H9 (cell line): ENCODE results near the gene FANCC. TPM values are rescaled to one million over a fixed set of nuclear protein-coding genes. Genes with fewer than 3 reads are reported as not detected.

Experiments
- DNase-seq: peaks from one replicate; pipeline ENCODE4 v3.0.0-alpha.2; 2017
- H2AFZ ChIP-seq: one replicate; pipeline ENCODE4 v1.6.1; 2013; ENCODE audit warnings: mild to moderate bottlenecking, low read length, control low read depth, moderate library complexity
- H2AK5ac ChIP-seq: 2 replicates; pipeline ENCODE4 v1.6.1; 2013; ENCODE audit warnings: low read length, control low read depth, mixed read lengths; ENCODE audit not compliant: insufficient read length
- H2BK120ac ChIP-seq: one replicate; pipeline ENCODE4 v1.6.1; 2013; ENCODE audit warnings: low read depth, mild to moderate bottlenecking, low read length, control low read depth, inconsistent platforms; ENCODE audit not compliant: poor library complexity, severe bottlenecking
- H2BK12ac ChIP-seq: 2 replicates; pipeline ENCODE4 v1.6.1; 2013; ENCODE audit warnings: low read length, control low read depth, mixed read lengths, low read depth; ENCODE audit not compliant: insufficient read length
- H2BK15ac ChIP-seq: 2 replicates; pipeline ENCODE4 v1.6.1; 2013; ENCODE audit warnings: low read depth, low read length, control low read depth
- H2BK20ac ChIP-seq: one replicate; pipeline ENCODE4 v1.6.1; 2013; ENCODE audit warnings: low read depth, mild to moderate bottlenecking, low read length, control low read depth, inconsistent platforms; ENCODE audit not compliant: poor library complexity, severe bottlenecking
- H2BK5ac ChIP-seq: 2 replicates; pipeline ENCODE4 v1.6.1; 2013; ENCODE audit warnings: low read length, control low read depth, mixed read lengths; ENCODE audit not compliant: insufficient read length
- H3K14ac ChIP-seq: 2 replicates; pipeline ENCODE4 v1.6.1; 2013; ENCODE audit warnings: low read length, control low read depth; ENCODE audit not compliant: insufficient read depth
- H3K18ac ChIP-seq: 2 replicates; pipeline ENCODE4 v1.6.1; 2013; ENCODE audit warnings: low read depth, mild to moderate bottlenecking, mixed read lengths, low read length, control low read depth; ENCODE audit not compliant: insufficient read length
- H3K23ac ChIP-seq: 2 replicates; pipeline ENCODE4 v1.6.1; 2013; ENCODE audit warnings: low read length, control low read depth, mixed read lengths, low read depth; ENCODE audit not compliant: insufficient read length
- H3K23me2 ChIP-seq: 2 replicates; pipeline ENCODE4 v1.6.1; 2013; ENCODE audit warnings: low read depth, mild to moderate bottlenecking, mixed read lengths, low read length, control low read depth; ENCODE audit not compliant: insufficient read length, poor library complexity, severe bottlenecking
- H3K27ac ChIP-seq: 2 replicates; pipeline ENCODE4 v1.5.1; 2013; ENCODE audit warnings: low read length, control low read depth, mixed read lengths, low read depth; ENCODE audit not compliant: insufficient read length
- H3K27me3 ChIP-seq: 2 replicates; pipeline ENCODE4 v1.6.1; 2013; ENCODE audit warnings: low read length, control low read depth, inconsistent platforms; ENCODE audit not compliant: insufficient read depth
- H3K4ac ChIP-seq: 2 replicates; pipeline ENCODE4 v1.6.1; 2013; ENCODE audit warnings: low read depth, mild to moderate bottlenecking, control low read depth, inconsistent platforms, low read length, moderate library complexity
- H3K4me1 ChIP-seq: 2 replicates; pipeline ENCODE4 v1.6.1; 2013; ENCODE audit warnings: low read length, control low read depth, inconsistent platforms; ENCODE audit not compliant: insufficient read depth
- H3K4me2 ChIP-seq: 2 replicates; pipeline ENCODE4 v1.6.1; 2013; ENCODE audit warnings: low read length, control low read depth, mixed read lengths; ENCODE audit not compliant: insufficient read length, insufficient read depth
- H3K56ac ChIP-seq: 2 replicates; pipeline ENCODE4 v1.6.1; 2013; ENCODE audit warnings: low read depth, mild to moderate bottlenecking, mixed read lengths, low read length, control low read depth; ENCODE audit not compliant: insufficient read length
- H3K79me1 ChIP-seq: 2 replicates; pipeline ENCODE4 v1.6.1; 2013; ENCODE audit warnings: low read depth, mild to moderate bottlenecking, moderate library complexity, low read length, control low read depth, inconsistent platforms; ENCODE audit not compliant: insufficient read depth, poor library complexity, severe bottlenecking
- H3K79me2 ChIP-seq: 2 replicates; pipeline ENCODE4 v1.6.1; 2013; ENCODE audit warnings: low read length, control low read depth, inconsistent platforms; ENCODE audit not compliant: insufficient read depth
- H3K9ac ChIP-seq: 2 replicates; pipeline ENCODE4 v1.6.1; 2013; ENCODE audit warnings: low read length, control low read depth, mixed read lengths; ENCODE audit not compliant: insufficient read length; ENCODE audit errors: extremely low read depth
- H3K9me3 ChIP-seq: one replicate; pipeline ENCODE4 v1.6.1; 2013; ENCODE audit warnings: low read depth, low read length, inconsistent platforms; ENCODE audit not compliant: control insufficient read depth
- H3T11ph ChIP-seq: one replicate; pipeline ENCODE4 v1.6.1; 2013; ENCODE audit warnings: mild to moderate bottlenecking, low read length, control low read depth, inconsistent platforms
- H4K20me1 ChIP-seq: one replicate; pipeline ENCODE4 v1.6.1; 2013; ENCODE audit not compliant: control insufficient read depth, insufficient read length, insufficient read depth
- H4K5ac ChIP-seq: 2 replicates; pipeline ENCODE4 v1.6.1; 2013; ENCODE audit warnings: low read depth, mild to moderate bottlenecking, mixed read lengths, low read length, control low read depth; ENCODE audit not compliant: insufficient read length
- H4K8ac ChIP-seq: replicated peaks from 2 replicates; pipeline ENCODE4 v1.6.1; 2013; ENCODE audit warnings: low read length, control low read depth, mixed read lengths, low read depth; ENCODE audit not compliant: insufficient read length
- H4K91ac ChIP-seq: 2 replicates; pipeline ENCODE4 v1.6.1; 2013; ENCODE audit warnings: low read depth, mild to moderate bottlenecking, moderate library complexity, mixed read lengths, low read length, control low read depth; ENCODE audit not compliant: insufficient read length
- H3K27ac Mint-ChIP-seq, 3 experiments: 2 replicates in 2 of 3; 3 replicates in 1 of 3; pipeline ENCODE4 v1.8.0; 2020 to 2021; ENCODE audit warnings: mixed read lengths in 3 of 3, mild to moderate bottlenecking in 1 of 3, moderate library complexity in 1 of 3
- H3K27me3 Mint-ChIP-seq: 2 replicates; pipeline ENCODE4 v1.8.0; 2021; ENCODE audit warnings: low read depth, mild to moderate bottlenecking, moderate library complexity, mixed read lengths
- H3K36me3 Mint-ChIP-seq, 3 experiments: 2 replicates in 2 of 3; 3 replicates in 1 of 3; pipeline ENCODE4 v1.8.0; 2020 to 2021; ENCODE audit warnings: low read depth in 3 of 3, mixed read lengths in 3 of 3; ENCODE audit not compliant: insufficient read depth in 1 of 3
- H3K4me1 Mint-ChIP-seq, 2 experiments: 2 replicates each; pipeline ENCODE4 v1.8.0; 2020; ENCODE audit warnings: mixed read lengths in 2 of 2
- H3K4me3 Mint-ChIP-seq, 2 experiments: 2 replicates in 1 of 2; 3 replicates in 1 of 2; pipeline ENCODE4 v1.8.0; 2020 to 2021; ENCODE audit warnings: mild to moderate bottlenecking in 2 of 2, mixed read lengths in 2 of 2, moderate library complexity in 1 of 2
- H3K9me3 Mint-ChIP-seq, 2 experiments: 2 replicates in 1 of 2; 3 replicates in 1 of 2; pipeline ENCODE4 v1.8.0; 2020; ENCODE audit warnings: mild to moderate bottlenecking in 2 of 2, mixed read lengths in 2 of 2, moderate library complexity in 1 of 2
- CTCF ChIP-seq: fragments of 200-600 bp; sonication (generic); conservative IDR thresholded peaks from 3 replicates; pipeline ENCODE4 v1.8.0; 2021; ENCODE audit warnings: antibody characterized with exemption, mild to moderate bottlenecking
- WGBS: extraction: QIAGEN DNeasy Blood & Tissue Kit; methylation state at CpG from one replicate; pipeline ENCODE4 v1.1.7; 2013; ENCODE audit warnings: missing lambda C conversion rate, low lambda C conversion rate, mixed read lengths; ENCODE audit not compliant: insufficient read length; ENCODE audit errors: extremely low coverage; 5-methylcytosine and 5-hydroxymethylcytosine counted together
- total RNA-seq: library from RNA; stranded (reverse); gene quantifications from 2 replicates; pipeline ENCODE4 v1.2.1, GENCODE V29; 2021

FANCC gene
- total RNA-seq, 1 experiment from 2014 or later: 14.6 TPM

- H2BK120ac ChIP-seq: no peak overlapping the region
- no peak overlapping the region for H3K14ac ChIP-seq
- no peak overlapping the region for H3K18ac ChIP-seq
- no peak overlapping the region for H3T11ph ChIP-seq
- no peak overlapping the region for H2BK15ac ChIP-seq
- no peaks in the 10 kb centered on the region for H3K4me1 ChIP-seq
- no peak overlapping the region for H3K4me2 ChIP-seq
- no peak overlapping the region for H4K8ac ChIP-seq
- H3K4ac ChIP-seq: no peak overlapping the region
- Mint-ChIP-seq H3K27ac (no peak overlapping the region), H3K4me3 (no peak overlapping the region), H3K36me3 (peaks cover 4 to 17% (median 10%) of the 10 kb centered on the region in 3 experiments; a peak in 6 of 7 replicates), H3K4me1 (no peaks in the 10 kb centered on the region), H3K27me3 (no peaks in the 10 kb centered on the region), H3K9me3 (peaks cover 0 to 3% of the 10 kb centered on the region in 2 experiments; a peak in 1 of 5 replicates)
- H4K91ac ChIP-seq: no peak overlapping the region
- H3K27me3 ChIP-seq: no peaks in the 10 kb centered on the region
- no peaks in the 10 kb centered on the region for H3K9me3 ChIP-seq
- H3K79me1 ChIP-seq: no peaks in the 10 kb centered on the region
- H3K56ac ChIP-seq: no peak overlapping the region
- H3K23ac ChIP-seq: no peak overlapping the region
- WGBS: no CpG with 5 or more reads among the region's 6 CpGs
- peak; percentile 40 for TF ChIP-seq CTCF
- no peak overlapping the region for H2AK5ac ChIP-seq
- H3K23me2 ChIP-seq: no peaks in the 10 kb centered on the region
- no peak overlapping the region for H3K9ac ChIP-seq
- no peak for DNase-seq
- no peak overlapping the region for H4K5ac ChIP-seq
- H3K79me2 ChIP-seq: no peaks in the 10 kb centered on the region
- H2BK12ac ChIP-seq: no peak overlapping the region
- no peak overlapping the region for H3K27ac ChIP-seq
- H4K20me1 ChIP-seq: no peaks in the 10 kb centered on the region
- no peak overlapping the region for H2BK20ac ChIP-seq
- no peak overlapping the region for H2BK5ac ChIP-seq
- no peak overlapping the region for H2AFZ ChIP-seq
Observed at GRCh38 chr9:95230046-95230445, 87.5 kb downstream of the FANCC start.
